HepG2 (cell line): ENCODE results near the gene KIN. TPM values are rescaled to one million over a fixed set of nuclear protein-coding genes. Genes with fewer than 3 reads are reported as not detected.
A peak's percentile ranks its signal among the peaks of the same experiment; 100 is the strongest.

ENCODE experiments used
- EHMT2 ChIP-seq: fragments of 200-600 bp; sonication (generic); IDR thresholded peaks from 2 replicates; pipeline ENCODE4 v1.7.0; 2017; ENCODE audit warnings: antibody characterized with exemption, low read depth, low read length, borderline replicate concordance
- FOSL2 ChIP-seq: sonication (generic); formaldehyde crosslinking; IDR thresholded peaks from 2 replicates; pipeline ENCODE4 v1.4.0; 2020; ENCODE audit warnings: missing genetic modification reagents
- GTF2F1 ChIP-seq: fragments of 150-350 bp; IDR thresholded peaks from 2 replicates; pipeline ENCODE4 v1.6.1; 2014; ENCODE audit warnings: low read length
- HNRNPH1 ChIP-seq: fragments of 200-400 bp; formaldehyde crosslinking; optimal IDR thresholded peaks from 2 replicates; pipeline ENCODE3; 2017; ENCODE audit warnings: mild to moderate bottlenecking, low read depth, low read length
- NCOR1 ChIP-seq: fragments of 200-600 bp; sonication (generic); IDR thresholded peaks from 2 replicates; pipeline ENCODE4 v1.7.0; 2017; ENCODE audit warnings: antibody characterized with exemption, low read length, borderline replicate concordance
- NFIB ChIP-seq: sonication (generic); formaldehyde crosslinking; IDR thresholded peaks from 2 replicates; pipeline ENCODE4 v1.9.0; 2021; ENCODE audit warnings: missing genetic modification reagents, mild to moderate bottlenecking, borderline replicate concordance
- SETDB1 ChIP-seq: sonication (generic); formaldehyde crosslinking; IDR thresholded peaks from 2 replicates; pipeline ENCODE4 v1.5.1; 2020; ENCODE audit warnings: missing genetic modification reagents, mild to moderate bottlenecking, borderline replicate concordance
- SRF ChIP-seq: IDR thresholded peaks from 2 replicates; pipeline ENCODE4 v1.6.1; 2011; ENCODE audit warnings: mild to moderate bottlenecking, low read depth, low read length, moderate library complexity
- TARDBP ChIP-seq: sonication (generic); formaldehyde crosslinking; IDR thresholded peaks from 2 replicates; pipeline ENCODE4 v1.8.0; 2022; ENCODE audit warnings: mild to moderate bottlenecking, missing genetic modification reagents
- TERF1 ChIP-seq: sonication (generic); formaldehyde crosslinking; IDR thresholded peaks from 2 replicates; pipeline ENCODE4 v1.8.0; 2022; ENCODE audit warnings: mild to moderate bottlenecking, missing genetic modification reagents, moderate library complexity
- TFDP1 ChIP-seq: IDR thresholded peaks from 2 replicates; pipeline ENCODE4 v1.6.1; 2016; ENCODE audit warnings: missing compliant biosample characterization, missing genetic modification reagents, borderline replicate concordance
- ZFP1 ChIP-seq: IDR thresholded peaks from 2 replicates; pipeline ENCODE4 v1.6.1; 2016
- ZNF691 ChIP-seq: sonication (generic); formaldehyde crosslinking; IDR thresholded peaks from 2 replicates; pipeline ENCODE4 v1.4.0; 2020; ENCODE audit warnings: missing genetic modification reagents, low read depth, mild to moderate bottlenecking, borderline replicate concordance
- ZNF766 ChIP-seq: sonication (generic); formaldehyde crosslinking; IDR thresholded peaks from 2 replicates; pipeline ENCODE4 v1.5.0; 2020; ENCODE audit warnings: missing genetic modification reagents, borderline replicate concordance
- ZUFSP ChIP-seq: sonication (generic); formaldehyde crosslinking; IDR thresholded peaks from 2 replicates; pipeline ENCODE4 v1.9.0; 2021; ENCODE audit warnings: missing genetic modification reagents, mild to moderate bottlenecking, borderline replicate concordance
- polyA plus RNA-seq, 8 experiments: library from polyadenylated mRNA; depleted of rRNA in 3 of 8; stranded (reverse) in 7 of 8; unstranded in 1 of 8; fragments of >200 nt; fragmentation: Illumina TruSeq in 4 of 8; extraction: Trizol in 4 of 8; gene quantifications; 2 replicates each; pipeline versions ENCODE4 v1.2.1 to v1.2.3, GENCODE V29; 2011 to 2016; ENCODE audit warnings: low read depth in 4 of 8, missing spikeins in 1 of 8, mixed read lengths in 1 of 8; ENCODE audit not compliant: insufficient read depth in 1 of 8
- total RNA-seq, 5 experiments: library from RNA; depleted of rRNA; stranded (reverse); fragments of >200 nt; fragmentation: Illumina TruSeq; extraction: Trizol; gene quantifications; 2 replicates each; pipeline ENCODE4 v1.2.3, GENCODE V29; 2016; ENCODE audit warnings: low read depth in 1 of 5
- TF ChIP-seq, protein P1 (sequence below): sonication (generic); formaldehyde crosslinking; IDR thresholded peaks from 2 replicates; pipeline ENCODE4 v1.8.1; 2023; ENCODE audit warnings: mild to moderate bottlenecking, moderate library complexity, missing genetic modification reagents
- TF ChIP-seq, protein P2 (sequence below): sonication (generic); formaldehyde crosslinking; IDR thresholded peaks from 2 replicates; pipeline ENCODE4 v1.4.0; 2020; ENCODE audit warnings: missing genetic modification reagents, borderline replicate concordance
- TF ChIP-seq, protein P3 (sequence below): sonication (generic); formaldehyde crosslinking; IDR thresholded peaks from 2 replicates; pipeline ENCODE4 v1.4.0; 2020; ENCODE audit warnings: mild to moderate bottlenecking, missing genetic modification reagents

KIN gene
- total and polyA plus RNA-seq, 2 of the 13 experiments (the other 11 are each of a cell fraction or from before 2014, with no cell fraction given) = 4.9 to 23.2 TPM

DNA sequence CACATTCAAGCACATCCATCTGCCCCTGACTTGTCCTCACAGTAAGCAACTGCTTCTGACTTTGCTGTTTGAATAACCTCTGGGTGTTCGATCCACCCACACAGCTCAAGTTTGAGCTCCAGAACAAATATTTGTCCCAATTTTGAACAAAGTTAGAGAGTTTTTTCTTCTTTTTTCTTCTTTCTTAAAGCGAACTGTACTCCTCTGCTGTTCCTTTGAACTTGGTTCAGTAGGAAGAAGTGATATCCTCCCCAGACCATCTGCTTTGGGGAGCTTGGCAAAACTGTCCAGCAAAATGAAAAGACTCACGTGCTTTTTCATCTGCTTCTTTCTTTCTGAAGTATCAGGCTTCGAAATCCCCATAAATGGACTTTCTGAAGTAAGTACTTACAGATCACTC lies 84.7 kb downstream of the KIN start, which contains the start of gene ITIH2 (continued):
- TF ChIP-seq TARDBP (CRISPR knock-in tag) (no peak; the same call in 1 of the 2 replicates), ZUFSP (CRISPR knock-in tag) (no peak), HNRNPH1 (no peak), NCOR1 (no peak; the same call in 1 of the 2 replicates), ZNF691 (no peak), NFIB (CRISPR knock-in tag) (no peak), SRF (peak; percentile 51; the same call in 1 of the 2 replicates), ZNF766 (CRISPR knock-in tag) (no peak), SETDB1 (CRISPR knock-in tag) (no peak), GTF2F1 (no peak), FOSL2 (CRISPR knock-in tag) (peak; percentile 44), EHMT2 (no peak), ZFP1 (CRISPR knock-in tag) (0 out of 2 replicates have a peak, but pooled peaks have one; percentile 14), TERF1 (CRISPR knock-in tag) (no peak), TFDP1 (CRISPR knock-in tag) (no peak; the same call in 1 of the 2 replicates)
- TF ChIP-seq, protein P1, sequence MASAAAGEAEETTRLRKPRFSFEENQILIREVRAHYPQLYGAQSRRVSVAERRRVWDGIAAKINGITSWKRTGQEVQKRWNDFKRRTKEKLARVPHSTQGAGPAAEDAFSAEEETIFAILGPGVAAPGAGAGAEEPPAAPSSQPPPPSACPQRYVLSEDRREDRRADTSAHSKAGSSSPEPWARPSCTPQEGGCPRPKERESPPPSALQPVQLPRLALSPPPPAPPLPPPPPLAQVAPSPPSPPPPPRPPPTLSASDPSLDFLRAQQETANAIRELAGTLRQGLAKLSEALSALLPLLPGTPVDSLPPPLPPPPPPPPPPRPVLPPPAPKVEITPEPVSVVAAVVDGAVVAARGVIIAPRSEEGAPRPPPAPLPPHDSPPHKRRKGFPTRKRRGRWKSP (CRISPR knock-in tag) = no peak
- TF ChIP-seq, protein P2, sequence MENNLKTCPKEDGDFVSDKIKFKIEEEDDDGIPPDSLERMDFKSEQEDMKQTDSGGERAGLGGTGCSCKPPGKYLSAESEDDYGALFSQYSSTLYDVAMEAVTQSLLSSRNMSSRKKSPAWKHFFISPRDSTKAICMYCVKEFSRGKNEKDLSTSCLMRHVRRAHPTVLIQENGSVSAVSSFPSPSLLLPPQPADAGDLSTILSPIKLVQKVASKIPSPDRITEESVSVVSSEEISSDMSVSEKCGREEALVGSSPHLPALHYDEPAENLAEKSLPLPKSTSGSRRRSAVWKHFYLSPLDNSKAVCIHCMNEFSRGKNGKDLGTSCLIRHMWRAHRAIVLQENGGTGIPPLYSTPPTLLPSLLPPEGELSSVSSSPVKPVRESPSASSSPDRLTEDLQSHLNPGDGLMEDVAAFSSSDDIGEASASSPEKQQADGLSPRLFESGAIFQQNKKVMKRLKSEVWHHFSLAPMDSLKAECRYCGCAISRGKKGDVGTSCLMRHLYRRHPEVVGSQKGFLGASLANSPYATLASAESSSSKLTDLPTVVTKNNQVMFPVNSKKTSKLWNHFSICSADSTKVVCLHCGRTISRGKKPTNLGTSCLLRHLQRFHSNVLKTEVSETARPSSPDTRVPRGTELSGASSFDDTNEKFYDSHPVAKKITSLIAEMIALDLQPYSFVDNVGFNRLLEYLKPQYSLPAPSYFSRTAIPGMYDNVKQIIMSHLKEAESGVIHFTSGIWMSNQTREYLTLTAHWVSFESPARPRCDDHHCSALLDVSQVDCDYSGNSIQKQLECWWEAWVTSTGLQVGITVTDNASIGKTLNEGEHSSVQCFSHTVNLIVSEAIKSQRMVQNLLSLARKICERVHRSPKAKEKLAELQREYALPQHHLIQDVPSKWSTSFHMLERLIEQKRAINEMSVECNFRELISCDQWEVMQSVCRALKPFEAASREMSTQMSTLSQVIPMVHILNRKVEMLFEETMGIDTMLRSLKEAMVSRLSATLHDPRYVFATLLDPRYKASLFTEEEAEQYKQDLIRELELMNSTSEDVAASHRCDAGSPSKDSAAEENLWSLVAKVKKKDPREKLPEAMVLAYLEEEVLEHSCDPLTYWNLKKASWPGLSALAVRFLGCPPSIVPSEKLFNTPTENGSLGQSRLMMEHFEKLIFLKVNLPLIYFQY (CRISPR knock-in tag) = no peak
- TF ChIP-seq, protein P3, sequence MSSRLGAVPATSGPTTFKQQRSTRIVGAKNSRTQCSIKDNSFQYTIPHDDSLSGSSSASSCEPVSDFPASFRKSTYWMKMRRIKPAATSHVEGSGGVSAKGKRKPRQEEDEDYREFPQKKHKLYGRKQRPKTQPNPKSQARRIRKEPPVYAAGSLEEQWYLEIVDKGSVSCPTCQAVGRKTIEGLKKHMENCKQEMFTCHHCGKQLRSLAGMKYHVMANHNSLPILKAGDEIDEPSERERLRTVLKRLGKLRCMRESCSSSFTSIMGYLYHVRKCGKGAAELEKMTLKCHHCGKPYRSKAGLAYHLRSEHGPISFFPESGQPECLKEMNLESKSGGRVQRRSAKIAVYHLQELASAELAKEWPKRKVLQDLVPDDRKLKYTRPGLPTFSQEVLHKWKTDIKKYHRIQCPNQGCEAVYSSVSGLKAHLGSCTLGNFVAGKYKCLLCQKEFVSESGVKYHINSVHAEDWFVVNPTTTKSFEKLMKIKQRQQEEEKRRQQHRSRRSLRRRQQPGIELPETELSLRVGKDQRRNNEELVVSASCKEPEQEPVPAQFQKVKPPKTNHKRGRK (CRISPR knock-in tag) = no peak
